Glomerular endothelial cell (primary cell): ENCODE results near the gene NEURL2. TPM values are rescaled to one million over a fixed set of nuclear protein-coding genes. Genes with fewer than 3 reads are reported as not detected.
"Not testable (repeated sequence)": the region's sequence is repeated elsewhere in the genome, so short reads cannot be mapped to it uniquely, and the experiment has no call there.

Source experiments
- DNase-seq: peaks from one replicate; pipeline ENCODE4 v3.0.0-alpha.2; 2011; ENCODE audit warnings: low read depth, low spot score; ENCODE audit errors: extremely low read depth
- total RNA-seq: library from RNA; depleted of rRNA; stranded (reverse); fragments of >200 nt; gene quantifications from 2 replicates; pipeline ENCODE4 v1.2.3, GENCODE V29; 2015

The NEURL2 gene
- total RNA-seq = 3.4 and 4.8 TPM in 2 replicates

- DNase-seq = peak; percentile 55
Observed at GRCh38 chr20:45890985-45891983, at the start of gene NEURL2, which contains the start of gene CTSA. TSS of gene NEURL2 (minus strand) at chr20:45891208. CDS start at chr20:45890991, 217 bp downstream. TSS of gene CTSA (plus strand) at chr20:45891335. CDS start at chr20:45891569, 234 bp downstream.

- DNase-seq = no peak
Observed at GRCh38 chr20:45940469-45940868, 49.5 kb upstream of the NEURL2 start.

- DNase-seq = no peak
Observed at GRCh38 chr20:45940053-45940452, 49.0 kb upstream of the NEURL2 start.

GRCh38 chr20:45938727-45939438 is 47.9 kb upstream of the NEURL2 start:
- no peak for DNase-seq

- DNase-seq = no peak
Observed at GRCh38 chr20:45937765-45938164, 46.8 kb upstream of the NEURL2 start.

GRCh38 chr20:45935416-45936046 is 44.5 kb upstream of the NEURL2 start:
- no peak for DNase-seq

- peak; percentile 95 for DNase-seq
Observed at GRCh38 chr20:45934586-45935415, 43.8 kb upstream of the NEURL2 start, which contains the start of gene PCIF1. TSS of gene PCIF1 (plus strand) at chr20:45934683. CDS start at chr20:45939000, 4,317 bp downstream.

- DNase-seq = no peak
Observed at GRCh38 chr20:45934046-45934585, 43.1 kb upstream of the NEURL2 start.

- no peak for DNase-seq
Observed at GRCh38 chr20:45933266-45934045, 42.4 kb upstream of the NEURL2 start.

- DNase-seq = not testable (repeated sequence)
Observed at GRCh38 chr20:45931680-45932079, 40.7 kb upstream of the NEURL2 start.

- no peak for DNase-seq
Observed at GRCh38 chr20:45927071-45927878, 36.3 kb upstream of the NEURL2 start.

- no peak for DNase-seq
Observed at GRCh38 chr20:45926731-45927070, 35.7 kb upstream of the NEURL2 start.

GRCh38 chr20:45925821-45926506 is 35.0 kb upstream of the NEURL2 start:
- no peak for DNase-seq

- no peak for DNase-seq
Observed at GRCh38 chr20:45924391-45925261, 33.6 kb upstream of the NEURL2 start.

GRCh38 chr20:45921337-45922189 is 30.6 kb upstream of the NEURL2 start:
- DNase-seq = no peak
